Endothelial cell of umbilical vein (primary cell): ENCODE data around the gene PRDX4.
"Not testable (repeated sequence)": the region's sequence is repeated elsewhere in the genome, so short reads cannot be mapped to it uniquely, and the experiment has no call there.

Experiments
- CTCF ChIP-seq, 2 donors: IDR thresholded peaks; 1 replicate in 1 of 2; 2 replicates in 1 of 2; pipeline ENCODE4 v1.5.1; 2011; ENCODE audit warnings: low read length in 2 of 2, mild to moderate bottlenecking in 2 of 2, moderate library complexity in 2 of 2, control low read depth in 1 of 2, inconsistent platforms in 1 of 2, low read depth in 1 of 2; ENCODE audit not compliant: insufficient read depth in 1 of 2; ENCODE audit errors: extremely low read depth in 1 of 2
- MAX ChIP-seq: IDR thresholded peaks from 2 replicates; pipeline ENCODE4 v1.6.1; 2011; ENCODE audit not compliant: insufficient read depth, insufficient read length
- MYC ChIP-seq: IDR thresholded peaks from one replicate; pipeline ENCODE4 v1.6.1; 2011; ENCODE audit warnings: mild to moderate bottlenecking, low read depth, low read length
- POLR2A ChIP-seq: IDR thresholded peaks from 2 replicates; pipeline ENCODE4 v1.6.1; 2012; ENCODE audit warnings: low read depth, mild to moderate bottlenecking, control low read depth, low read length
- POLR2AphosphoS5 ChIP-seq: IDR thresholded peaks from 2 replicates; pipeline ENCODE4 v1.6.1; 2012; ENCODE audit warnings: low read depth, mild to moderate bottlenecking, control low read depth, low read length, moderate library complexity; ENCODE audit not compliant: insufficient read depth

GRCh38 chrX:23660083-23660765 is 7.1 kb upstream of the PRDX4 start:
- TF ChIP-seq MYC; POLR2AphosphoS5; CTCF (IDR thresholded peaks at IDR 0.05; ENCODE audit: extremely low read depth in 1 of 2, insufficient read depth in 1 of 2, low read depth in 1 of 2, low read length in 2 of 2); POLR2A; MAX: not testable (repeated sequence)
